Measurements from ENCODE around the gene FXN.
"Not testable (repeated sequence)": the region's sequence is repeated elsewhere in the genome, so short reads cannot be mapped to it uniquely, and the experiment has no call there.

Gene FXN

GRCh38 chr9:69035438-69036308 is at the start of gene FXN:
Gene FXN (plus strand): TSS chr9:69035752. CDS start chr9:69035783, 31 bp downstream.
- Histone ChIP-seq H3K36me3 (ENCODE audit: insufficient read depth, low read length) (no peaks in the 10 kb centered on the region), H3K9ac (ENCODE audit: low read depth, low read length) (peak within 1 kb of the TSS; percentile 93), H3K9me3 (ENCODE audit: control insufficient read depth, insufficient read depth, low read length) (no peaks in the 10 kb centered on the region), H3K4me1 (ENCODE audit: insufficient read depth, low read length) (peaks cover 5% of the 10 kb centered on the region; the same call in 1 of the 2 replicates)

GRCh38 chr9:68986949-68987348 is 48.6 kb upstream of the FXN start:
- not testable (repeated sequence) for H3K9me3 ChIP-seq (ENCODE audit: control insufficient read depth, insufficient read depth, low read length); H3K4me1 ChIP-seq (ENCODE audit: insufficient read depth, low read length); H3K36me3 ChIP-seq (ENCODE audit: insufficient read depth, low read length); H3K9ac ChIP-seq (ENCODE audit: low read depth, low read length)

- Histone ChIP-seq H3K4me1 (ENCODE audit: insufficient read depth, low read length) (no peaks in the 10 kb centered on the region), H3K9ac (ENCODE audit: low read depth, low read length) (no peak overlapping the region), H3K9me3 (ENCODE audit: control insufficient read depth, insufficient read depth, low read length) (no peaks in the 10 kb centered on the region), H3K36me3 (ENCODE audit: insufficient read depth, low read length) (no peaks in the 10 kb centered on the region)
Measured at GRCh38 chr9:68991457-68991856, 44.1 kb upstream of the FXN start.

DNA sequence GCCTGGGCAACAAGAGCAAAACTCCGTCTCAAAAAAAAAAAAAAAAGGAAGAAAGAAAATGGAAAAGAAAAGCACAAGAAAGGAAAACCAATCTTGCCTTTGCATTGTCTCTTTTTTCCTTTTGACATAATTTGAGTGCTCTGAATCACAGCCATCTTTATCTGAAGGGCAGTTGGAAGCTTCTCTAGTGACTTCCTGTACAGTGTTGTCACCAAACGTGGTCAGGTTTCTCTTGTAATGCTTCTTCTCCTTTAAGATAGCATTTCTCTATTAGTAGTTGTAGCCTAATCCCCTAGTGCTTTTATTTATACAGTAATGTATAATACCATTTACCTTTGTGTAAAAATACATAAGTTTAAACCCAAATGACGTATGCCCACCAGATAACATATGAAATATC is 39.8 kb upstream of the FXN start:
- Histone ChIP-seq H3K9me3 (ENCODE audit: control insufficient read depth, insufficient read depth, low read length) (no peaks in the 10 kb centered on the region), H3K9ac (ENCODE audit: low read depth, low read length) (no peak overlapping the region), H3K36me3 (ENCODE audit: insufficient read depth, low read length) (no peaks in the 10 kb centered on the region), H3K4me1 (ENCODE audit: insufficient read depth, low read length) (peaks cover 18% of the 10 kb centered on the region)

GRCh38 chr9:68996462-68996861 is 39.1 kb upstream of the FXN start:
- H3K9ac ChIP-seq (ENCODE audit: low read depth, low read length) = no peak overlapping the region
- H3K9me3 ChIP-seq (ENCODE audit: control insufficient read depth, insufficient read depth, low read length) = no peaks in the 10 kb centered on the region
- no peaks in the 10 kb centered on the region for H3K36me3 ChIP-seq (ENCODE audit: insufficient read depth, low read length)
- peaks cover 18% of the 10 kb centered on the region for H3K4me1 ChIP-seq (ENCODE audit: insufficient read depth, low read length)

DNA sequence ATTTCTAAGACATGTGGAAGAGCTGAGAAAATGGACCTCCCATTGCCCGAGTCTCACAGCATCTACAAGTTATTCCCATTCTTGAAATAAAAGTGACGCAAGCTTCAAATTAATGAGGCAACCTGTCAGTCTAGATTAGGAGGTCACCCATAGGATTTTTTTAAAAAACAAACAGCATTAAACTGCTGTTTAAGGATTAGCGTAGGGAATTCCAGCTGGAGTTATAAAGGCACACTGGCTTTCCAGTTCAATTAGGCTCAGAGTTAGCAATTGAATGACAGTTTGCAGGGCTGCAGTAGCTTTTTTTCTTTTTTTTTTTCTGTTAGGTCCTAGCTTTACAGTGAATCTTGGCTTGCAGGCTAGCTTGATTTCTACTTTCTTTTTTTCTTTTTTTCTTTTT is 37.9 kb upstream of the FXN start:
- no peaks in the 10 kb centered on the region for H3K9me3 ChIP-seq (ENCODE audit: control insufficient read depth, insufficient read depth, low read length)
- peaks cover 18% of the 10 kb centered on the region for H3K4me1 ChIP-seq (ENCODE audit: insufficient read depth, low read length)
- no peak overlapping the region for H3K9ac ChIP-seq (ENCODE audit: low read depth, low read length)
- no peaks in the 10 kb centered on the region for H3K36me3 ChIP-seq (ENCODE audit: insufficient read depth, low read length)

DNA sequence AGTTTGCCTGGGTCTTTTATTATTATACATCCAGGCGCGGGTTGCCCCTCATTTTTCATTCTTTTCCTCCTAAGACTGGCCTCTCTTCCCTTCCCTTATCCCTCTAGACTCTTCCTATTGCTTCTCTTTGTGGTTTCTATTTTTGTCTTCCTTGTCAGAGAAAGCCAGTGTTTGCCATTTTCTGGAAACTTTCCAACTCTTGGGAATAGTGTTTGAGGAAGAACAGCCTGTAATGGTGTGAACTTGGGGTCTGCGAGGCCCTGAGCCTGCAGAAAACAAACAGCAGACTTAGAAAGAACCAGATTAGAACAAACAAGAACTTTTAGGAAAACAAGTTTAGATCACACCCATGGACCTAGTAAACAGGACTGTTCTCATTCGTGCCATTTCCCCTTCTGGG is 37.2 kb upstream of the FXN start:
- Histone ChIP-seq H3K9me3 (ENCODE audit: control insufficient read depth, insufficient read depth, low read length) (no peaks in the 10 kb centered on the region), H3K36me3 (ENCODE audit: insufficient read depth, low read length) (no peaks in the 10 kb centered on the region), H3K4me1 (ENCODE audit: insufficient read depth, low read length) (peaks cover 18% of the 10 kb centered on the region), H3K9ac (ENCODE audit: low read depth, low read length) (no peak overlapping the region)

DNA sequence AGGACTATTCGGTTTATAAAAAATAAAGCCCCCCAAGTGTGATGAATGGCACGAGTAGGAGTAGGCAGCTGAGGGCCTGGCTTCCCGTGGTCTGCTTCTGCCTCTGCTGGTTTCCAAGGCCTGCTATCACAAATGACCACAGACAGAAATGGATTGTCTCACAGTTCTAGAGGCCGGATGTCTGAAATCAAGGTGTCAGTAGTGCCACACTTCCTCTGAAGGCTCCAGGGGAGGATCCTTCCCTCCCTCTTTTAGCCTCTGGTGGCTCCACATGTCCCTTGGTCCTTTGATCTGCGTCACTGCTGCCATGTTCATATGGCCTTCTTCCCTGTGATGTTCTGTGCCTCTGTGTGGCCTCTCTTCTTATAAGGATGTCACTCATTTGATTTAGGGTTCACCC is 36.7 kb upstream of the FXN start:
- peaks cover 18% of the 10 kb centered on the region for H3K4me1 ChIP-seq (ENCODE audit: insufficient read depth, low read length)
- H3K36me3 ChIP-seq (ENCODE audit: insufficient read depth, low read length) = no peaks in the 10 kb centered on the region
- no peaks in the 10 kb centered on the region for H3K9me3 ChIP-seq (ENCODE audit: control insufficient read depth, insufficient read depth, low read length)
- H3K9ac ChIP-seq (ENCODE audit: low read depth, low read length) = no peak overlapping the region

DNA sequence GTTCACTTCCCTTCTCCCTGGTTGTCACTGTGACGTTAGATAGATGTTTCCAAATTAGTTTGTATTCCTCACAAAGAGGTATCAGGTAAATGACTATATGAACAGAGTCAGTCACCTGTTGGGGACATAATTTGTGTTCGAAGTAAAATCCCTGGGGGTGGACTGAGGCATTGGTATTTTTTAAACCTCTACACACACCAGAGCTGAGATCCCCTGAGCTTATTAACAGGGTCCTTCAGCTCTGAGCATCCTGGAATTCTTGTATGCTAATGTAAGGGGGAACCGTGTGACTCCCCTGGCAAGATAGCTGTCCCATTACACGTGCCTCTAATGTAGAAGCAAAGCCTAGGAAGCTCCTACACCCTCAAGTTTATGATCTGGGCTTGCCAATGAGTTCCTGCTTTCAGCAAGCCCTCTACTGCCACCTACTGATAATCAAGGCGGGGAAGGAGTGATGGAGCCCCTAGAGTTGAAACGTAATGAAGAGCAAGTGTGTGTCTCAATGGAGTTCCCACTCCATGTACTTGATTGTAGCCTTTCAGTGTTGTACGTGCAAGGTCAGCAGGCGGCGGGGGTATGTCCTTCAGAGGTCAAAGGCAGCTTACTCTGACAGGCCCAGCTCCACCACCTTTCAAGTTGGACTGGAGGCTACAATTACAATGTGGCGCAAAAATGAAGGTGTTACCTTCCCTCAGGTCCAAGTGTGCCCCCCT is 36.0 kb upstream of the FXN start:
- Histone ChIP-seq H3K9ac (ENCODE audit: low read depth, low read length) (no peak overlapping the region), H3K4me1 (ENCODE audit: insufficient read depth, low read length) (peaks cover 18% of the 10 kb centered on the region), H3K9me3 (ENCODE audit: control insufficient read depth, insufficient read depth, low read length) (no peaks in the 10 kb centered on the region), H3K36me3 (ENCODE audit: insufficient read depth, low read length) (no peaks in the 10 kb centered on the region)

GRCh38 chr9:69001921-69002320 is 33.6 kb upstream of the FXN start:
- Histone ChIP-seq H3K36me3 (ENCODE audit: insufficient read depth, low read length) (no peaks in the 10 kb centered on the region), H3K9me3 (ENCODE audit: control insufficient read depth, insufficient read depth, low read length) (no peaks in the 10 kb centered on the region), H3K4me1 (ENCODE audit: insufficient read depth, low read length) (peaks cover 14% of the 10 kb centered on the region), H3K9ac (ENCODE audit: low read depth, low read length) (no peak overlapping the region)

- Histone ChIP-seq H3K4me1 (ENCODE audit: insufficient read depth, low read length) (peaks cover 11% of the 10 kb centered on the region), H3K36me3 (ENCODE audit: insufficient read depth, low read length) (no peaks in the 10 kb centered on the region), H3K9me3 (ENCODE audit: control insufficient read depth, insufficient read depth, low read length) (no peaks in the 10 kb centered on the region), H3K9ac (ENCODE audit: low read depth, low read length) (no peak overlapping the region)
Measured at GRCh38 chr9:69003051-69003450, 32.5 kb upstream of the FXN start.

GRCh38 chr9:69004836-69005235 is 30.7 kb upstream of the FXN start:
- H3K4me1 ChIP-seq (ENCODE audit: insufficient read depth, low read length) = no peaks in the 10 kb centered on the region
- no peak overlapping the region for H3K9ac ChIP-seq (ENCODE audit: low read depth, low read length)
- no peaks in the 10 kb centered on the region for H3K36me3 ChIP-seq (ENCODE audit: insufficient read depth, low read length)
- no peaks in the 10 kb centered on the region for H3K9me3 ChIP-seq (ENCODE audit: control insufficient read depth, insufficient read depth, low read length)

GRCh38 chr9:69009708-69010107 is 25.8 kb upstream of the FXN start:
- no peaks in the 10 kb centered on the region for H3K4me1 ChIP-seq (ENCODE audit: insufficient read depth, low read length)
- no peaks in the 10 kb centered on the region for H3K9me3 ChIP-seq (ENCODE audit: control insufficient read depth, insufficient read depth, low read length)
- no peak overlapping the region for H3K9ac ChIP-seq (ENCODE audit: low read depth, low read length)
- H3K36me3 ChIP-seq (ENCODE audit: insufficient read depth, low read length) = no peaks in the 10 kb centered on the region

DNA sequence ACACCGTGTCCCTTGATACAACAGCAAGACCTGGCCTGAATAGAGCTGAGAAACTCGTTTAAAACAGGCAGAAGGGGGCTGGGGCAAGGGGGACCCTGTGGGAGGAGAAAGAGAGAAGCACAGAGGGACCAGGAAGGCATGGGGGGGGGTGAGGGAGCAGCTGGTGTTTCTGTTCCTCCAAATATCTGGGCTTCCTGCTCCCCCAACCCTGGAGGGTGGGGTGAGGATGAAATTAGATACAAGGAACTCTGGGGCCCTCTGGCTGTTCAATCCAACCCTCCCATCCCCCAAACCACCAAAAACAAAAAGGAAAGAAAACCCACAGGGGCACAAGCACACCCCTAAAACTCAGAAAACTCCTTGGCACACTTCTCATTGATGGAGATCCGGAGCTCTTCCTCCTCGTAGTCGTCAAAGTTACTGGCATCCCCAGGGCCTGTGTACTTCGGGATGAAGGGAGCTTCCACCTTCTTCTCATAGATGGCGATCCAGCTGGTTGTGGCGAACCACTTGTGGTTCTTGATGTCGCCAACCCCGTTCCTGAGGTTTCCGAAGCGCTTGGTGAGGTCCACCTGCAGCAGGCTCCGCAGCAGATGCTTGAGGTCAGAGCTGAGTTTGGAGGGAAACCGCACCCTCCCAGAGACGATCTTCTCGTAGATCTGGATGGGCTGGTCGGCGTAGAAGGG is 22.7 kb upstream of the FXN start:
- H3K9ac ChIP-seq (ENCODE audit: low read depth, low read length) = no peak overlapping the region
- H3K36me3 ChIP-seq (ENCODE audit: insufficient read depth, low read length) = no peaks in the 10 kb centered on the region

More for the DNA sequence above, 22.7 kb upstream of the FXN start:
- H3K4me1 ChIP-seq (ENCODE audit: insufficient read depth, low read length) = peaks cover 8% of the 10 kb centered on the region; the same call in 1 of the 2 replicates
- no peaks in the 10 kb centered on the region for H3K9me3 ChIP-seq (ENCODE audit: control insufficient read depth, insufficient read depth, low read length)
